HEK293T (cell line): ENCODE measurements around the gene FUT7.

Experiments
- L3MBTL2 ChIP-seq: fragments of 450-650 bp; conservative IDR thresholded peaks from 2 replicates; pipeline ENCODE4 v1.6.1; 2016; ENCODE audit warnings: mild to moderate bottlenecking
- SP1 ChIP-seq: fragments of 450-650 bp; IDR thresholded peaks from 2 replicates; pipeline ENCODE4 v1.6.1; 2017
- SUZ12 ChIP-seq: fragments of 450-650 bp; IDR thresholded peaks from 2 replicates; pipeline ENCODE4 v1.6.1; 2016; ENCODE audit warnings: mild to moderate bottlenecking

DNA sequence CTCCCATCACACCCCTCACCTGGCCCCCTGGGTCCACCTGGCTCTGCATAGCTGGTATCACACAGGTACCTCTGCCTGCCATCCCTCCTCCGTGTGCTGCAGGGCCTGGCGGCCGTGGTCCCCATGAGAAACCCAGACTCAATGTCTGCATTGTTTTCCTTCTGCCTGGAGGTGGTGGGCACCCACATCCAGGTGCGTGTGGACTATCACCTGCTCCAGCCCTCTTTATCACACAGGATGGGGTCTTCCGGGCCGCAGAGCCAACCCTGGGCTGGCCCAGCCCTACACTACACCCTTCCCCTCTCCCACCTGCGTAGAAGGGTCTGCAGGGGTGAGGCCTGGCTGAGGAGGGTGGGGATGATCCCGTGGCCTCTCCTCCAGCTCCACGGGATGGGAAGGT, 7.0 kb upstream of the FUT7 start:
- no peak for TF ChIP-seq L3MBTL2
- no peak for TF ChIP-seq SUZ12
- TF ChIP-seq SP1: no peak
